ENCODE measurements around the gene VWA5B1.

Gene VWA5B1

DNA sequence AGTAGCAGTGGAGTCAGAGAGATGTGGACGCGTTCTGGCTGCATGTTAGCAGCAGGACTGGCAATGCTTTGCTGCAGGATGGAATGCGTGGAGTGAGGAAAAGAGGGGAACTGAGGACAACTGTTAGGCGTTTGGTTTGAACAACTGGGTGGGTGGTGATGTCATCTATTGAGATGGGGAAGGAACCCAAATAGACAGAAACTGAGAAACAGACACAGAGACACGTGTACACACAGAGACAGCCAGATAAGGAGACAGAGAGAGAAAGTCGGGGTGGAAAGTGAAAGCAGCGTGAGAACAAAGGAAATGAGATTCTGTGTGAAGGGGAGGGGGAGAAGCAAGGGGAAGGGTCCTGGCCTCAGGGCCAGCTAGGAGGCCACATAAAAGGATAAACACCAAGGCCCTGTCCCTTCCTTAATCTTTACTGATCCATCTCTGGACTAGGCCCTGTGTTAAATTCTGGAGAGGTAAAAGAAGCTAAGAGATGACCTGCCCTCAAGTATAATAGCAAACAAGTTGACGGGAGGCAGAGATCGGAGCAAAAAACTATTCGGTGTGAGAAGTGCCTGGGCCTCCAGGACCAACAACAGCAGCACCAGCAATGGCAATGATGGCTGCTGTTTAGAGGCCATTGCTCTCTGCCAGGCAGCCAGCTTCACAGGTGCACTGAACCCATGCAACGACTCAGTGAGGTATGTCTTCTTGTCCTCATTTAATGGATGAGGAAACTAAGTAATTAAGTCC lies 31.6 kb downstream of the VWA5B1 start:
- no peak for DNase-seq (ENCODE audit: low read depth in 1 of 2, low spot score in 1 of 2)

DNA sequence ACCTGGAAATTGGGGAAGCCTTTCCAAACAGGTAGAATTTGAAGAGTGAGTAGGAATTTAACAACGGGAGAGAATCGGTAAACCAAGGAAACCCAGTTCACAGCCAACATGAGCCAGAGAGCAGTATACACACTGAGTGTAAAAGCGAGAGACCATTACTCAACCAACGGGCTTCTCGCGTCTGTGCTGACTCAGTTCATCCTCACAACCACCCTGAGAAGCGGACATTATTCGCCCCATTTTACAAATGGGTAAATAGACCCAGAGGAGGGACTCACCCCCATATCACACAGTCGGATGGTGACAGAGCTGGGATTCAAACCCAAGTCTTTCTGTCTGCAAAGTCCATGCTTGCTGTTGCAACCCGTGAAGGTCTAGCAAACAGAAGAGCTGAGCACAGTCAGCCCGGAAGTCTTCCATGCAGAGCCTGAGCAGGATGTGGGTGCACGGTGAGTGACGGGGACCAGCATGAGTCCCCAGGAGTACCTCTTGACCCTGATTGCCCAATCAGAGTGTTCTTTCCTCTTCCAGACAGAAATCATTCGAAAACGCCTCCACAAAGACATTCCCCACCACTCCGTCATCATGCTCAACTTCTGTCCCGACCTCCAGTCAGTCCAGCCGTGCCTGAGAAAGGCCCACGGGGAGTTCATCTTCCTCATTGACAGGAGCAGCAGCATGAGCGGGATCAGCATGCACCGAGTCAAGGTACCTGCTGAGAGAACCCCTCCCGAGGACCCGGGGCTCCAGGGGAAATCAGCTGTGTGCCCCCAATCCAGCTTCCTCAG lies 32.3 kb downstream of the VWA5B1 start:
- DNase-seq (ENCODE audit: low read depth in 1 of 2, low spot score in 1 of 2) = peak; percentile 11 to 35

DNA sequence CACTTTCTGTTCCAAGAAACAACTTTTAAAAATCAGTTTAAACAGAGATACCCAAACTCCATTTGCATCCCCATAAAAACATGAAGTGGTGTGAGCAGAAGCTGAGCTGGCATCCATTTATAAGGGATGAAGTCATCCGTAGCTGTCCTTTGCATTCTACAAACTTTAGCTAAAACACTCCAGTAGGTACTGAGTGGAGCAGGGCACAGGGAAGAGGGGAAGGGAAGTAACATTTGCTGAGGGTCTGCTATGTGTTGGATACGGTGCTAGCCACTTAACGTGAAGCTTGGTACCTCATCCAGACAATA lies 32.9 kb downstream of the VWA5B1 start:
- DNase-seq (ENCODE audit: low read depth in 1 of 2, low spot score in 1 of 2) = no peak

DNA sequence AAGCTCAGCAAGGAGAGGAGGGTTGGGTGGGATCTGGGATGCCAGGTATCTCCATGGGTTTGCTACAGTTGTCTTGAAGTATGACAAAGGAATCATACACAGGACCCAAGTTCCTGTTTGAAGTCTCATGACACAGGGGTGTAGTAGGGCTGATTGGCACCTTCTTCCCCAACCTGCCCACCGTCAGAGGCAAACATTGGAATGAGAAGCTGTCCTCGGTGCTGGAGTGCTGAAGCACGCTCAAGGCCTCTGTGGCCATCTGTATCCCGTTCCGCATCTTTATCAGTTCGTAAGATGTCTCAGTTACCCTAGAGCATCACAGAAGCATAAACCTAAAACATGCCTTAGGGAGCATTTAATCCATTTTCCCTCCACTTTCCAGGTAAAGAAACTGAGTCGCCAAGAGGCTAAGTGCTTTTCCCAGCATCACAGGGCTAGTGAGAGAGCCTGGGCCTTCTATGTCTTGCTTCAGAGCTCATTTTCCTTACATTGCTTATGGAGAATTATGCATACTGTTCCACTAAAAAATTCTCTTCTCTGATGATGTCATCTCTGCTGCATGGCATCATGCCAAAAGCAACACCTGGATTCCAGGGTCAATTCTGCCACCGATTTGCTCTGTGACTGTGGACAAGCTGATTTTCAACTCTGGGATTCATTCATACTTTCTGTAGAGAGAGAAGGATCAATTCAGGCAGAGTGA lies 34.2 kb downstream of the VWA5B1 start:
- DNase-seq (ENCODE audit: low read depth in 1 of 2, low spot score in 1 of 2) = no peak

DNA sequence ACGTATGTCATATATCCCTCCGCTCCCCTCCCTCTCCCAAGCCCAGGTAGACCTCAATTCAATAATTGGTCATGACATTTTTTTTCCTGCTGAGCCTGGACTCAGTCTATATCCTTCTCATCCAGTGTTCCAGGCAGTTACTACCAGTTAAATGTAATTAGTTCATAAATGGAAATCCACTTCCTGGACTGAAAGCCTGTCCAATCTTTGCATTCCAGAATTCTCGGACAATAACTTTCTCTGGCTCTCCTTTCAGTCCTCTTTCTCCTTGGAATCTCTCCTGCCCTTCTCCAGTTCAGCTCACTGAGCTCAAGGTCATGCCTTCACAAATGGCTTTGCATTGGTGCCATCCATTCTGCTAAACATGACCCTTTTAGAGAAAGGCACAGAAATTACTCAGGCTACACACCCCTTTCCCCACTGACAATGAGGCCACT lies 34.8 kb downstream of the VWA5B1 start:
- no peak for DNase-seq (ENCODE audit: low read depth in 1 of 2, low spot score in 1 of 2)

DNA sequence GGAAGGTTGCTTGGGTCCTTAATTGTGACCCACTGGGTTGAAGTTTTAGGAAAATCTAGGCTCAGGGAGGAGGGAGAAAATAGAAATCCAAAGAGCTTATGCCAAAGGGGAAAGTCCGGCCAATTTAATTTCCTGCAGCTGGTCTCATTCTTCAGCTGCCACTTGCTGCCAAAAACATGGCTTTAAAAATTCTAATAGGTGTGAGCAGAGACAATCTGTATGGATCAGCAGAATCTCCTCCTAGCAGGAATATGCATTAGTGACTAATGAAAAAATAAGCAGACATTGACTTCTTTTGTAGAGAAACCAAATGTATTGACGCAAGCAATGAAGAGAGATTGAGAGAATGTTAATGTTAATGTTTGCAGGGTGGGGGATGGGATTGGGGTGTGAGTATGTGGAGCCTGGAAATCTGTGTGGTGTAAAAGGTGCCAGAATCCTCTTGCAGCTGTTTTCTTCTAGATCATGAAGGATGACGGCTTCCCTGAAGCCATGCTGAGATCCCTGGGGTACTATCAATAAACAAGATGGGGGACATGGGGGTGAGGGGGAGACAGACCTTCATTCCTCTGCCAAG lies 35.3 kb downstream of the VWA5B1 start:
- no peak for DNase-seq (ENCODE audit: low read depth in 1 of 2, low spot score in 1 of 2)

DNA sequence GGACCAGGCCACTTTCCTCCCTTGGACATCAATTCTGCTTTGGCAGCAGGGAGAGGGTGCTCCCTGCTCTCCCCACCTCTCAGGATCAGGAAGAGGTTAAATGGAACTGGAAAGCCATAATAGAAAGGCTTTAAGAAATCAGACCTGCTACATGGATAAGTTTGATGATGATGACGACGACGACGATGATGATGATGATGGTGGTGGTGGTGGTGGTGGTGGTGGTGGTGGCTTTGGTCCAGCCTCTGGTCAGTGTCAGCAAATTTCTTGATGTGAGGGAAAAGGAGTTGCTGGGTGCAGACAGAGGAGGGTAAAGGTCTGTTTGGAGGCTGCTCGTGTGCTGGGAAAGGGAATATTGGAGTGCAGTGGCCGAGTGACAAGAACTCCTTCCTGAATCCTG lies 36.8 kb downstream of the VWA5B1 start:
- no peak for DNase-seq (ENCODE audit: low read depth in 1 of 2, low spot score in 1 of 2)

DNA sequence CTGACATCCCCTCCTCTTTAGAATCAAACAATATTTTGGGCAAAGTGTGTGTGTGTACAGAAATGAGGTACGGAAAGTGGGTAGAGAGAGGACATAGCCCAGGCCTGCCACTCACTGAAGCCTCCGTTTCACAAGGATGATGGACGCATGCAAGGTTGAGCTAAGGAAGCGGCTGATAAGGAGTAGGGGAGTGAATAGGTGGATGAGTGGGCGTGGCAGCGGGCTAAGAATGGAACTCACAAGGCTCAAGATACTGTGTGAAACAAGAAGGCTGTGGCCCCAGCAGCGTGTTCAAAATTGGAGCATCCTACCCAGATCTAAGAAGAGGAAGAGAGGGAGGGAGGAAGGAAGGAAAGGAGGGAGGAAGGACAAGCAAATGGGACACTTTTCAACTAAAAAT lies 37.5 kb downstream of the VWA5B1 start:
- DNase-seq (ENCODE audit: low read depth in 1 of 2, low spot score in 1 of 2) = no peak

DNA sequence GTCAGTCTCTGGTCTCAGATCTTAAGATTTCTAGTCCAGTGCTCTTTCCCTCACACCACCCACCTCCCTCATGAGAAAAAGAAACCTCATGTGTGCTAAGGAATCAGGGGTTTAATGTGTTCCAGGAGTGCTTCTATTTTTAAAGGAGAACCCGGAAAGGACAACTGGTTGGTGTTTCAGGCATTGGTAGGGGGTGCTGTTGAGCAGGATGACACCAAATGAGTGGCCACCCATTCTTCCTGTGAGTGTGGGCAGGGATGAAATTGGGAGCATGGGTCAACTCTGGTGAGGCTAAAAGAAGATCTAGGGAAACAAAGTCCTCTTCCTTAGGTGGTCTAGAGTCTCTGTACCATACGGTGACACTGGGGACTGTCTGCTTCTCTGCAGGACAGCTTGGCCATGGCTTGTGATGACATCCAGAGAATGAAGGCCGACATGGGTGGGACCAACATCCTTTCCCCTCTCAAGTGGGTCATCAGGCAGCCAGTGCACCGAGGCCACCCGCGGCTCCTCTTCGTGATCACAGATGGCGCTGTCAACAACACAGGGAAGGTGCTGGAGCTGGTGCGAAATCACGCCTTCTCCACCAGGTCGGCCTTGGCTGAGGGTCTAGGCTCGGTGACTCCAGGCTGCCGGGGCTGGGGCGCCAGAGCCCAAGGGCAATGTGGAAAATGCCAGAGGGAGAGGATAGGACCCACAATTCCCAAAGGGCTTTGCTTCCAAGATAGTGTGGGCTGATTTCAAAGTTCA lies 39.3 kb downstream of the VWA5B1 start:
- DNase-seq (ENCODE audit: low read depth in 1 of 2, low spot score in 1 of 2) = no peak

DNA sequence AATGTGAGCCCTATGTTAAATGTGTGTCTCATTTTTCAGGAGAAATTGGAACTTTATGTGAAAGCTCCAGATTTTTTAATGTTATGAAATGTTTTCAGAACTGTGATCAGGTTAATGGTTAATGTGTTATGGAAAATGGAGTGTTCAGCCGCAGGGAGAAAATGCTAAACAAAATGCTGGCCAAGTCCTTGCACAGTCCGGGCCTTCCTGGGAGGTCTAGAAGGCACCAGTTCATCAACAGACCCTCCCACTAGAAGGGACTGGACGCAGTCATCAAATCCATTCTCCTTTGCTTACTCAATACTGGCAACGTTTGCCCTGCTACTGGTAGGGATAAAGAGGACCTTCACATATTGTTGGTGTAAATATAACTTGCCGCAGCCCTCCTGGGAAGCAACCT lies 43.4 kb downstream of the VWA5B1 start:
- DNase-seq (ENCODE audit: low read depth in 1 of 2, low spot score in 1 of 2) = no peak

DNA sequence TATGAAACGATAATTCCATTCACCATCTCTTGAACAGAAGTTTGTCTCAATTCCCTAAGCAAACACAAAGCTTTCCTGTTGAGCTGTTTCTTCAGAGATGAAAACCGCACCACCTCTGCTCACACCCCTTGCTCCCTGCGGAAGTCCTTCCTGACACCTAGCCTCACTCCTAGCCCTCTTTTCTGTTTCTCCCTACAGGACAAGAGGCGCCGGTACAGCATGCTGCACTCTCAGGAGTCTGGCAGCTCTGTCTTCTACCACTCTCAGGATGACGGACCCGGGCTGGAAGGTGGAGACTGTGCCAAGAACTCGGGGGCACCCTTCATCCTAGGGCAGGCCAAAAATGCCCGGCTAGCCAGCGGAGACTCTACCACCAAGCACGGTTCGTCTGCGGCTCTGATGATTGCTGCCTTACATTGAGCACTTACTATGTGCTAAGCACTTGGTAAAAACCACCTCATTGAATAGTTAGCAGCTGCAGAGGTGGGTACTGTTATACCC lies 45.5 kb downstream of the VWA5B1 start:
- DNase-seq (ENCODE audit: low read depth in 1 of 2, low spot score in 1 of 2) = no peak

DNA sequence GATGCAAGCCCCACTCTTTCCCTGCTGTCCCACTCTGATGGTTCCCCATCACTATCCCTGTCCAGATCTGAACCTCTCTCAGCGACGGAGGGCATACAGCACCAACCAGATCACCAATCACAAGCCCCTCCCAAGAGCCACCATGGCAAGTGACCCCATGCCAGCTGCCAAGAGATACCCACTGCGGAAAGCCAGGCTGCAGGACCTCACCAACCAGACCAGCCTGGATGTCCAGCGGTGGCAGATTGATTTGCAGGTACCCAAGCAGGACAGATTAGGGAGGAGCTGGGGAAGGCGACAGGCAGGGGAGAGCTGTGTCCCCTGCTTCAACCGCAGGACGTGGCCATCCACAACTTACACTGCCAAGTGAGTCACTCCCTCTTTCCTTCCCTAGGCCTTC lies 46.9 kb downstream of the VWA5B1 start:
- DNase-seq (ENCODE audit: low read depth in 1 of 2, low spot score in 1 of 2) = no peak

DNA sequence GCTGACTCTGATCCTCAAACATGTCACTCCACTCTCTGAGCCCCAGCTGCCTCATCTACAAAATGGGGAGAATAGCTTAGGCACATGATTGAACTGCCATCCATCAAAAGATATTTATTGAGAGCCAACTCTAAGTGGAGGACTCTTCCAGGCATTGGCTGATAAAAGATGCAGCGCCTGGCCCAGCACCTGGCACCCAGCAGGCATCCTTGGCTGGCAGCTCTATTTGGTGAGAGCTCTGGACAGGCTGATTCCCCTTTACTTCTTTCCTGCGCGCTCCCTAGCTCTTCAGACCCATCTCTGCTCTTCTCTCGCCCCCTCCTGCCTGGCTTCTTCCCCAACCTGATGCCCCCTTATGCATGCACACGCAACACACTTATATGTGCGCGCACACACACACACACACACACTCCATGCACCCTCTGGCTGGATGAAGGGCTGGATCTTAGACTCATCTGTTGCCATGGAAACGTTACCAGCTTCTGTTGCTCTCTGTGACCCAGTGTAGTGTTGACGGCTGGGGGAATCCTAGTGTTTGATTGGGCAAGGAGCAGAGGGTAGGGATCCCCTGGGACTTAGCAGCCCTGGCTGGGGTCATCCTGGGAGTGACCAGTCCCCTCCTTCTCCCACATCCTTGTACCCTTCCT lies 49.3 kb downstream of the VWA5B1 start:
- DNase-seq (ENCODE audit: low read depth in 1 of 2, low spot score in 1 of 2) = no peak

DNA sequence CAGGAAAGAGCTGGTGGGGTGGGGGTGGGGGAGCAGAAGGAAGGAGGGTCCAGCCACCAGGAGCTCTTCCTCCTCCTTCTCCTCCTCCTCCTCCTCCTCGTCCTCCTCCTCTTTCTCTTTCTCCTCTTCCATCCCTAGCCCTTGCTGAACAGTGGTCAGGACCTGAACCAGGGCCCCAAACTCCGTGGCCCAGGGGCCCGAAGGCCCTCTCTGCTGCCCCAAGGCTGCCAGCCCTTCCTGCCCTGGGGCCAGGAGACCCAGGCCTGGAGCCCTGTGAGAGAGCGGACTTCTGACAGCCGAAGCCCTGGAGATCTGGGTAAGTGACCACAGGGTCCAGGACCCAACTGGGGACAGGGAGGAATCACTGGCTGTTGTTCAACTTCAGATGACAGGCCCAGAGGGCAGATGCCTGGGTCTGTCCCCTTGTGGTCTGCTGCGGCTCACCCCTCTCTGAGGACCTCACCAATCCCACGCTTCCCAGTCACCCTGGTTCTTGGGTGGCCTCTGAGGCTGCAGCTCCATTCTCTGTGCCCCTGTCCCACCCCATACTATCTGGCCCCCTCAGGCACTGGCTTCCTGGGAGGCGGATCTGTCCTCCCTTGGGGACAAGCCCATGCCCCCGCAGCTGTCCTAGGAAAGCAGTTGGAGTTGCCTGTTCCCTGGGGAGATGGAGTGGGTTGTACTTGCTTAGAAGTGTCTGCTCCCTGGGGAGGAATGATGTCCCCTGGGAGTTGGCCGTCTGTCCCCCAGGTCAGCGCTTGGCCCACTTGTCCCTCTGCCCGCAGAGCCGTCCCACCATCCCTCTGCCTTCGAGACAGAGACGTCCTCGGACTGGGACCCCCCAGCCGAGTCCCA lies 51.8 kb downstream of the VWA5B1 start:
- no peak for DNase-seq (ENCODE audit: low read depth in 1 of 2, low spot score in 1 of 2)

DNA sequence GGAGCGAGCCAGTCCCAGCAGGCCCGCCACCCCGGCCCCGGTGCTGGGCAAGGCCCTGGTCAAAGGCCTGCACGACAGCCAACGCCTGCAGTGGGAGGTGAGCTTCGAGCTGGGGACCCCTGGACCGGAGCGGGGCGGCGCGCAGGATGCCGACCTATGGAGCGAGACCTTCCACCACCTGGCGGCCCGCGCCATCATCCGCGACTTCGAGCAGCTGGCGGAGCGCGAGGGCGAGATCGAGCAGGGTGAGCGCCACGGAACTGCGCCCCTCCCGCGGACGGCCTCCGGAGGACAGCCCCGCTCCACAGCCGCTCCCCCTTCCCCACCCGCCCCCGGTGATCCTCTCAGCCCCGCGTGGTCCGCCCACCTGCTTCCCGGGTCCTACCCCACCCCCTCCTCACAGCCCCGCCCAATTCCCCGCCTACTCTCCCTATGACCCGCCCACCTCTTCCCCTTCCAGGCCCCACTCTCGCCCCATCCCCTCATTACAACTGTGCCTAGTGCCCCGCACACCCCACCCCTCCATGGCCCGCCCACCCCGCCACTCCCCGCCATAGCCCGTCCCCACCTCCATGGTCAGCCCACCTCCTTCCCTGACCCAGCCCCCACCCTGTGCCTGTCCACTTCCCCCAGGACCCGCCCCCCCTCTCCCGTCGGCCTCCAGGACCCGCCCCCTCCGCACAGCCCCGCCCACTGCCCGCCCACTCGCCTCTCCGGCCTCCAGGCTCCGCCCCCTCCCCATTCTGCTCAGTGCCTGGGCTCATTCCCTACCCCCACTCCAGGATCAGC lies 52.7 kb downstream of the VWA5B1 start:
- DNase-seq (ENCODE audit: low read depth in 1 of 2, low spot score in 1 of 2) = peak in 1 of 2 donors; percentile 18

DNA sequence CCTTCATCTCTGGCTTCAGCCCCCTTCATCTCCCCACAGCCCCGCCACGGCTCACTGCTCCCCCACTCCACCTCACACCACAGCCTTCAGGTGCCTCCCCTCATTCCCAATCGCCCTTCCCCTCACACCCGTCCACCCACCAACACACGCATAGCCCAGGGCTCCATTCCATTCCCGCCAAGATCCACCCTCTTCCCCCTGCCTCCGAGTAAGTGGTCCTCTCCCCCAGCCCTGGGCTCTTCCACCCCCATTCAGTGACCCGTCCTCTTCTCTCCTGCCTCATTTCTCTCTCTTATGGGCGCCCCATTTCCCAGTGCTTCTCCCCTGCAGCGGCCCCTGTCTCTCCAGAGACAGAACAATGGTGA lies 53.2 kb downstream of the VWA5B1 start:
- DNase-seq (ENCODE audit: low read depth in 1 of 2, low spot score in 1 of 2) = no peak

DNA sequence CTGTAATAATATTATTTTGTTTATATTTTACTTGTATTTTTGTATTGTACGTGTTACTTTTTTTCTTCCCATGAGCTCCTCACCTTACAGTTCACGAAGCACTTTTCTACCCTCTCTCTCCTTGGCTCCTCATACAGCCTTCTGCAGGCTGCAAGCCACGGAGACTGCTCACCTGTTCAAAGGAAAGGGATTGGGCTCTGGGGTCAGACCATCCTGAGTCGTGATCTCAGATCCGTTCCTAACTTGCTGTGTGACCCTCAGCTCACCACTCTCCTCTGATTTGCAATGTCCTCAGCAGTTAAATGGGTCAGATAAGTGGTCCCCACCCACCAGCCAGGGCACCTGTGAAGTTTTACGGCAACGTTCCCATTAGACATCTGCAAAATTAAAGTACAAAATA lies 54.1 kb downstream of the VWA5B1 start:
- no peak for DNase-seq (ENCODE audit: low read depth in 1 of 2, low spot score in 1 of 2)

DNA sequence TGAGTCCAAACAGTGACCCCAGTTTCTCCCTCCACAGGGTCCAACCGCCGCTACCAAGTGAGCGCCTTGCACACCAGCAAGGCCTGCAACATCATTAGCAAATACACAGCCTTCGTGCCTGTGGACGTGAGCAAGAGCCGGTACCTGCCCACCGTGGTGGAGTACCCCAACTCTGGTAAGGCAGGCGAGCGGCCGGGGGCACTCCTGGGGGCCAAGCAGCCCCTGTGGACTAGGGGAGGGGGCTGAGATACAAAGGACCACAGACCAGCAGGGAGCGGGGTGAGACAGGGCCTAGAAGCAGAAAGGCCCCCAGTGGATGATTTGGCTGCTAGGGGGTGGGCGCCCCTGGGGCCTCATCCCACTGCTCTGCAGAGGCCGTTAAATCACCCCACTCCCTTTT lies 54.7 kb downstream of the VWA5B1 start:
- DNase-seq (ENCODE audit: low read depth in 1 of 2, low spot score in 1 of 2) = no peak

DNA sequence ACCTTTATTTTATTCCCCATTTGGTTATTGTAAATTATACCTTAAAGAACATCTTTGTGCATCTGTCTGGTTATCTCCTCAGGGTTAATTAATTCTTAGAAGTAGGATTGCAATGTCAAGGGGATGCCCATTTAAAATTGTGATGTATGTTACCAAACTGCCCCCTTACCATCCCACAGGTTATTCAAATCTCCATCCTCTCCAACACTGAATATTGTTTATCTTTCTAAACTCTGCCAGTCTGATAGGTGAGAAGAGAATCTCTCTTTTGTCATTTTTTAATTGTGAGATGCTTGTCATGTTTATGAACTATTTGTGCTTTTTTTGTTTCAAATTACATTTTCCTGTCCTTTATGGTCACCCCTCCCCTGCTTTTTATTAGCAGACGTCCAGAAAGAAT lies 55.8 kb downstream of the VWA5B1 start:
- no peak for DNase-seq (ENCODE audit: low read depth in 1 of 2, low spot score in 1 of 2)
